BJ (cell line): Measurements from ENCODE around the gene PCDH1. TPM values are rescaled to one million over a fixed set of nuclear protein-coding genes. Genes with fewer than 3 reads are reported as not detected.

Experiments
- CTCF ChIA-PET: fragments of 350-600 bp; formaldehyde crosslinking; extraction: SDS; loops from one replicate; lab custom pipeline; 2021; ENCODE audit warnings: antibody characterized with exemption, inconsistent platforms; lab: Yijun Ruan, JAX
- POLR2A ChIA-PET: fragments of 300-600 bp; sonication (Branson Sonifier 250); formaldehyde crosslinking; extraction: SDS; loops from one replicate; lab custom pipeline; 2021; ENCODE audit warnings: antibody characterized with exemption; lab: Charles Lee
- DNase-seq: peaks from one replicate; pipeline ENCODE4 v3.0.0-alpha.2; 2011; ENCODE audit warnings: low read depth
- H3K27me3 ChIP-seq: 2 replicates; pipeline ENCODE4 v1.6.0; 2011; ENCODE audit warnings: low read length; ENCODE audit not compliant: control insufficient read depth, insufficient read depth
- H3K36me3 ChIP-seq: 2 replicates; pipeline ENCODE4 v1.5.1; 2011; ENCODE audit warnings: low read length; ENCODE audit not compliant: control insufficient read depth, insufficient read depth
- H3K4me3 ChIP-seq: 2 replicates; pipeline ENCODE4 v1.5.1; 2011; ENCODE audit warnings: low read depth, mild to moderate bottlenecking, control low read depth, low read length
- polyA plus RNA-seq: library from polyadenylated mRNA; depleted of rRNA; stranded (reverse); fragments of >200 nt; gene quantifications from 2 replicates; pipeline ENCODE4 v1.2.3, GENCODE V29; 2011
- TF ChIP-seq, protein P1 (sequence below): IDR thresholded peaks from 2 replicates; pipeline ENCODE4 v1.5.1; 2011; ENCODE audit warnings: low read depth, mild to moderate bottlenecking, control low read depth, inconsistent platforms, low read length, moderate library complexity; ENCODE audit not compliant: insufficient read depth

The PCDH1 gene
- polyA plus RNA-seq, 1 experiment: 2.1 TPM

DNA sequence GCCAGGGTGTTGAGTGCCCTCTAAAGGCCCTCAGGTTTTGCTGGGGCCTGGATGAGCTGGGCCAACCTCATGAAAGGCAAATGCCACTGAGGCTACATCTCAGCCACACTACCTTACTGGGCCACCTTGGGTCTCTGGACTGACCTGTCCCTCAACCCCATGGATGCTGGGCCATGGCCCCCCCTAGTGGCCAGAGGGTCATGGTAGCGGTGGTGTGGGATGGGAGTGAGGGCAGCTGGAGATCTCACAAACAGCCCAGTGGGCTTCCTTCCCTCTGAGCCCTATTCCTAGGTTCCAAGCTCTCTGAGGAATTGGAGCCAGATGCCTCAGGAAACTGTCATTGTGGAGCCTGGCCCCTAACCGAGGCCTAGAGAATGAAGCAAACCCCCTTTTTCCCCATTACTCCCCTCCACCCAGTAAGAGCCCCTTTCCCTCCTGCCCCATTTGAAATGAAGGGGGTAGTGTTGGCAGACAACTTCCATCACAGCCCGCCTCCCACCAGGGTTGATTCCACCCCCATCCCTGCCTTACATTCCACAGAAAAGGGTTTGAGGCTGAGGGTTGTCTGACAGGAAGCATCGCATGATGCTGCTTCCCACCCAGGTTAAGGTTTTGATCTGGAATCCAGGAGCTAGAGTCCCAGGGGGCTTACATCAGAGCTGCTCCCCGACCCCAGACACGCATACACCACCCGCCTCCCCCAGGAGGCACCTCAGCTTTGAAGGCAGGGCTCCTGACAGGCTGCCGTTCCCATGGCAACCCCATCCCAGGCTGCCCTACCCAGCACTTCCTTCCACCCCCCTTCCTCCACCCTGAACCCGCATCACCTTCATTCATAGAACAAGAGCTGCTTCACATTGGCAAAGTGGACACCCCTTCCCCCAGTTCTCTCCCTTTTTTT is 63.9 kb downstream of the PCDH1 start:
- ChIA-PET POLR2A (no interaction called here), CTCF (interaction anchor here (0.6 to 2.5 kb wide), 13 partner anchors 9 to 265 kb away, joined by 3 to 11 read pairs (median 4); no protein-coding TSS in a partner anchor)
- no peak for DNase-seq

DNA sequence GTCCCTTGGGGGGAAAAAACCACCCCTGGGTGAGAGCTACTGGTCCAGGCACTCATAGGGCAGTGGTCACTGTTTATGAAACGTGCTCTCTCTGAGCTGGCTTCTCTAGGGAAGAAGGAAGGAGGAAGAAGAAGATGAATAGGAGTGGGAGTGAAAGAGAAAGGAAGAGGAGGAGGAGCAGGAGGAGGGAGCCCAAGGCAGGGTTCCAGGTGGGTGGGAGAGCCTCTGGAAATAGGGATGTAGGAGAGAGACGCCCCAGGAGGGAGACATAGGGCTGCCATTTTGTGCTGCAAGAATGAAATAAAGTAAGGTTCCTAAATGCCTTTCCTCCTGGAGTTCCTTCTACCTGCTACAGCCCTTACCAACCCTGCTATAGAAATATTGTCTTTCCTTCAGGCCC is 65.7 kb downstream of the PCDH1 start:
- Histone ChIP-seq H3K27me3 (peaks cover 22% of the 10 kb centered on the region), H3K4me3 (no peak overlapping the region)
- POLR2A ChIA-PET: no interaction called here

More for the DNA sequence above, 63.9 kb downstream of the PCDH1 start:
- Histone ChIP-seq H3K27me3 (peaks cover 21% of the 10 kb centered on the region), H3K4me3 (no peak overlapping the region), H3K36me3 (no peaks in the 10 kb centered on the region)
- TF ChIP-seq, protein P1, sequence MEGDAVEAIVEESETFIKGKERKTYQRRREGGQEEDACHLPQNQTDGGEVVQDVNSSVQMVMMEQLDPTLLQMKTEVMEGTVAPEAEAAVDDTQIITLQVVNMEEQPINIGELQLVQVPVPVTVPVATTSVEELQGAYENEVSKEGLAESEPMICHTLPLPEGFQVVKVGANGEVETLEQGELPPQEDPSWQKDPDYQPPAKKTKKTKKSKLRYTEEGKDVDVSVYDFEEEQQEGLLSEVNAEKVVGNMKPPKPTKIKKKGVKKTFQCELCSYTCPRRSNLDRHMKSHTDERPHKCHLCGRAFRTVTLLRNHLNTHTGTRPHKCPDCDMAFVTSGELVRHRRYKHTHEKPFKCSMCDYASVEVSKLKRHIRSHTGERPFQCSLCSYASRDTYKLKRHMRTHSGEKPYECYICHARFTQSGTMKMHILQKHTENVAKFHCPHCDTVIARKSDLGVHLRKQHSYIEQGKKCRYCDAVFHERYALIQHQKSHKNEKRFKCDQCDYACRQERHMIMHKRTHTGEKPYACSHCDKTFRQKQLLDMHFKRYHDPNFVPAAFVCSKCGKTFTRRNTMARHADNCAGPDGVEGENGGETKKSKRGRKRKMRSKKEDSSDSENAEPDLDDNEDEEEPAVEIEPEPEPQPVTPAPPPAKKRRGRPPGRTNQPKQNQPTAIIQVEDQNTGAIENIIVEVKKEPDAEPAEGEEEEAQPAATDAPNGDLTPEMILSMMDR: peak; percentile 66

DNA sequence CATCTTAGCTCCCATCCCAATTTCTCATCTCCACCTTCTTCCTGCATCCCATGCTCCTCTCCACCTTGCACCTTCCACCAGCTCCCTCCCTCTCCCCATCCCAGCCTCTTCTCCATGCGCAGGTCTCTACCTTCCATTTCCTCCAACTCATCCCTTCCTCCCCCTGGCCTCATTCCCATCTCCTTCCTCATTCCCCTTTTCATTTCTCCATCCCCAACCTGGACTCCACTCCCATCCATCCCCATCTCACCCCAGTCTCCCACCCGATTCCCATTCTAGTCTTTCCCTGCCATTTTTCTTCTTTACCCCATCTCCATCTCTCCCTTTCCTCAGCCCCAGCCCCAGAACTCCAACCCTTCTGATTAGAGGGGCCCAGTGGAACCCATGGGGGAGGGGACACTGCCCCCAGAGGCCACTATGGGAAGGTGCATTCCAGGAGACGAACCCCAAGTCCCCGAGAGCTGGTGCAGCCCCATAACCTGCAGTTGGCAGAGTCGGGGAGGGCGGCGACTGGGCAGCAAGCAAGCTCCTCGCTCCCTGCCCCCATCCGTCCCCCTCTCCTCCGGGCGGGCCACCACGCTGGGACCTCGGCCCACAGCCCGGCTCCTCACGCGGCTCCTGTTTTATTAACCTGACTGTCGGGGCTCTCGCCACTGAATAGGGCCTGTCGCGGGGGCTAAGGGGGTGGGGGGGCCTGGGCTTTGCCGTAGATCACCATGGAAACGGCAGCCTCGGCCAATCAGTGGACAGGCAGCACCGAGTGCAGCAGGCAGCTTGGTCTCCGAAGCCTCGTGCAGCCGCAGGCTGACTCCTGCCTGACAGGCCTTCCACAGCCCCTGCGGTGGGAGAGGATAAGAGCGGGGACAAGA is 66.7 kb downstream of the PCDH1 start:
- Histone ChIP-seq H3K36me3 (no peaks in the 10 kb centered on the region), H3K4me3 (no peak overlapping the region), H3K27me3 (peaks cover 28% of the 10 kb centered on the region)
- TF ChIP-seq, protein P1: peak; percentile 70
- ChIA-PET POLR2A (no interaction called here), CTCF (interaction anchor here (0.8 to 1.9 kb wide), 16 partner anchors 8 to 110 kb away, joined by 3 to 8 read pairs (median 4); partner anchors contain the start of gene PCDH1)
- DNase-seq: no peak

More for the DNA sequence above, 65.7 kb downstream of the PCDH1 start:
- DNase-seq: no peak
- H3K36me3 ChIP-seq: no peaks in the 10 kb centered on the region
- TF ChIP-seq, protein P1: no peak
- CTCF ChIA-PET: interaction anchor here (0.7 to 1.4 kb wide), 6 partner anchors 9 to 111 kb away, joined by 3 to 5 read pairs (median 3); no protein-coding TSS in a partner anchor

DNA sequence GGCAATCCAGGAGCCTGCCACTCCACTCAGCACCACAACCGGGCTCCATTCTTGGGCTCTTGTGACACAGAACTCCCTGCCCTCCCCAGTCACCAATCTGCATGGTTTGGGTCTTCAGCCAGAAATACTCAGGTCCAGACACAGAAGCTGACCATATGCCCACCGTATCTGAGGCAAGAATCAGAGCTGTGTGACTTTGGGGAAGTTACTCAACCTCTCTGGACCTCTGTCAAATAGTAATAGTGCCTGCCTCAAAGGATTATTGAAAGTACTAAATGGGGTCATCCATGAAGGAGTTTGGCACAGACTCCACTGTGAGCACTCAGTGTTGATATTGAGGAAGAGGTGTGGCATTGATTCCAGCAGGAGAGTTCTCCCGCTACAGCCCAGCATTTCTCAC is 67.5 kb downstream of the PCDH1 start:
- CTCF ChIA-PET: interaction anchor here (0.6 to 1.9 kb wide), 10 partner anchors 8 to 67 kb away, joined by 3 to 8 read pairs (median 4); partner anchors contain the start of gene PCDH1
- peaks cover 30% of the 10 kb centered on the region for H3K27me3 ChIP-seq

More for the DNA sequence above, 67.5 kb downstream of the PCDH1 start:
- H3K4me3 ChIP-seq: no peak overlapping the region
- POLR2A ChIA-PET: no interaction called here
- TF ChIP-seq, protein P1: no peak
- H3K36me3 ChIP-seq: no peaks in the 10 kb centered on the region
- DNase-seq: no peak
